Kidney glomerular epithelial cell (primary cell): Measurements from ENCODE around the gene MRPL4.

Experiments used
- DNase-seq: peaks from one replicate; lab custom pipeline; 2025; lab: John Stamatoyannopoulos, UW

The MRPL4 gene

GRCh38 chr19:10251792-10252694 is at the start of gene MRPL4:
Gene MRPL4 (plus strand): TSS chr19:10252214. CDS start chr19:10252254, 40 bp downstream.
- peak; percentile 98 for DNase-seq

- no peak for DNase-seq
These were observed 48.3 kb upstream of the MRPL4 start for GRCh38 chr19:10203686-10204085.

GRCh38 chr19:10205636-10206035 is 46.4 kb upstream of the MRPL4 start:
- no peak for DNase-seq

GRCh38 chr19:10206226-10206885 is 45.7 kb upstream of the MRPL4 start:
- no peak for DNase-seq

GRCh38 chr19:10207026-10207425 is 45.0 kb upstream of the MRPL4 start:
- no peak for DNase-seq

- DNase-seq: no peak
These were observed 42.7 kb upstream of the MRPL4 start for GRCh38 chr19:10209315-10209714.

GRCh38 chr19:10211061-10211460 is 41.0 kb upstream of the MRPL4 start:
- no peak for DNase-seq

GRCh38 chr19:10211691-10212090 is 40.3 kb upstream of the MRPL4 start:
- no peak for DNase-seq

GRCh38 chr19:10214784-10215183 is 37.2 kb upstream of the MRPL4 start:
- no peak for DNase-seq

GRCh38 chr19:10217085-10217484 is 34.9 kb upstream of the MRPL4 start:
- DNase-seq: no peak

- peak; percentile 23 for DNase-seq
These were observed 32.3 kb upstream of the MRPL4 start for GRCh38 chr19:10219678-10220077.

GRCh38 chr19:10220695-10221094 is 31.3 kb upstream of the MRPL4 start:
- DNase-seq: no peak

GRCh38 chr19:10222201-10222890 is 29.7 kb upstream of the MRPL4 start:
- no peak for DNase-seq

- DNase-seq: no peak
These were observed 28.4 kb upstream of the MRPL4 start for GRCh38 chr19:10223488-10224213.

- no peak for DNase-seq
These were observed 27.7 kb upstream of the MRPL4 start for GRCh38 chr19:10224337-10224736.

- no peak for DNase-seq
These were observed 26.0 kb upstream of the MRPL4 start for GRCh38 chr19:10226021-10226375.

- no peak for DNase-seq
These were observed 25.5 kb upstream of the MRPL4 start for GRCh38 chr19:10226376-10227025.

GRCh38 chr19:10227026-10227971 is 24.7 kb upstream of the MRPL4 start:
- DNase-seq: no peak

- no peak for DNase-seq
These were observed 23.6 kb upstream of the MRPL4 start for GRCh38 chr19:10228393-10228792.

- no peak for DNase-seq
These were observed 23.1 kb upstream of the MRPL4 start for GRCh38 chr19:10228920-10229319.
